IMR-90 (cell line): ENCODE measurements around the gene RSPH9. TPM values are rescaled to one million over a fixed set of nuclear protein-coding genes. Genes with fewer than 3 reads are reported as not detected.
A peak's percentile ranks its signal among the peaks of the same experiment; 100 is the strongest.

Experiments used
- ATAC-seq: fragments of 200-7000 bp; cut with Tn5 transposase; 2 replicates; pipeline ENCODE4 v1.9.1; 2020; ENCODE audit warnings: low read depth, mild to moderate bottlenecking, moderate library complexity
- BruUV-seq: library from RNA; stranded (reverse); fragments of 400-500 nt; replicated peaks from 2 replicates; lab custom pipeline; 2021; lab: Mats Ljungman, UMichigan
- CTCF ChIA-PET: fragments of 300-600 bp; formaldehyde crosslinking; extraction: SDS; loops from one replicate; lab custom pipeline; 2021; ENCODE audit warnings: antibody characterized with exemption; lab: Yijun Ruan, JAX
- POLR2A ChIA-PET: fragments of 300-600 bp; sonication (Branson Sonifier 250); formaldehyde crosslinking; loops from one replicate; lab custom pipeline; 2022; ENCODE audit warnings: antibody characterized with exemption; ENCODE audit not compliant: unreplicated experiment; lab: Charles Lee
- DNase-seq: peaks from one replicate; pipeline ENCODE4 v3.0.0; 2013
- H2AFZ ChIP-seq: replicated peaks from 2 replicates; pipeline ENCODE3; 2013; ENCODE audit warnings: low read length, mild to moderate bottlenecking; ENCODE audit not compliant: poor library complexity
- H2AK5ac ChIP-seq: 2 replicates; pipeline ENCODE4 v1.6.1; 2013; ENCODE audit warnings: low read depth, low read length, inconsistent platforms
- H2AK9ac ChIP-seq: replicated peaks from 2 replicates; pipeline ENCODE3; 2013; ENCODE audit warnings: mild to moderate bottlenecking, low read depth, low read length, moderate library complexity; ENCODE audit not compliant: poor library complexity
- H2BK120ac ChIP-seq: 2 replicates; pipeline ENCODE4 v1.6.1; 2013; ENCODE audit warnings: low read depth, low read length, inconsistent platforms
- H2BK15ac ChIP-seq: 3 replicates; pipeline ENCODE4 v1.6.1; 2013; ENCODE audit warnings: low read depth, low read length, inconsistent platforms
- H2BK20ac ChIP-seq: 2 replicates; pipeline ENCODE4 v1.6.1; 2013; ENCODE audit warnings: low read depth, mild to moderate bottlenecking, inconsistent platforms, low read length, moderate library complexity
- H2BK5ac ChIP-seq: 2 replicates; pipeline ENCODE4 v1.6.1; 2013; ENCODE audit warnings: mild to moderate bottlenecking, low read depth, low read length, inconsistent platforms; ENCODE audit not compliant: poor library complexity, severe bottlenecking
- H3K14ac ChIP-seq: replicated peaks from 2 replicates; pipeline ENCODE4 v1.6.1; 2013; ENCODE audit warnings: low read depth, low read length, inconsistent platforms
- H3K18ac ChIP-seq: 2 replicates; pipeline ENCODE4 v1.6.1; 2013; ENCODE audit warnings: low read depth, low read length, control low read depth
- H3K23ac ChIP-seq: 2 replicates; pipeline ENCODE4 v1.6.1; 2013; ENCODE audit warnings: low read depth, low read length, inconsistent platforms
- H3K27ac ChIP-seq: 2 replicates; pipeline ENCODE4 v1.5.1; 2013; ENCODE audit warnings: mild to moderate bottlenecking, control low read depth, low read length; ENCODE audit not compliant: insufficient read depth
- H3K27me3 ChIP-seq: 2 replicates; pipeline ENCODE4 v1.6.1; 2013; ENCODE audit warnings: low read length; ENCODE audit not compliant: control insufficient read depth, insufficient read depth
- H3K36me3 ChIP-seq: 2 replicates; pipeline ENCODE4 v1.6.1; 2013; ENCODE audit warnings: low read length, mixed read lengths; ENCODE audit not compliant: control insufficient read depth, insufficient read depth
- H3K4ac ChIP-seq: 2 replicates; pipeline ENCODE4 v1.6.1; 2013; ENCODE audit warnings: low read depth, low read length, inconsistent platforms
- H3K4me1 ChIP-seq: 2 replicates; pipeline ENCODE4 v1.6.1; 2013; ENCODE audit warnings: low read length, mixed read lengths; ENCODE audit not compliant: control insufficient read depth, insufficient read depth
- H3K4me2 ChIP-seq: 2 replicates; pipeline ENCODE4 v1.6.1; 2013; ENCODE audit warnings: low read depth, mild to moderate bottlenecking, control low read depth, low read length, moderate library complexity
- H3K4me3 ChIP-seq: 2 replicates; pipeline ENCODE4 v1.5.1; 2013; ENCODE audit warnings: low read depth, mild to moderate bottlenecking, control low read depth, low read length, moderate library complexity; ENCODE audit not compliant: insufficient read depth
- H3K56ac ChIP-seq: 2 replicates; pipeline ENCODE4 v1.6.1; 2013; ENCODE audit warnings: low read length, inconsistent platforms; ENCODE audit not compliant: insufficient read depth; ENCODE audit errors: extremely low read depth
- H3K79me1 ChIP-seq, 2 experiments: 2 replicates each; pipeline ENCODE4 v1.6.1; 2013; ENCODE audit warnings: low read length in 2 of 2, inconsistent platforms in 1 of 2, low read depth in 1 of 2
- H3K9ac ChIP-seq: 2 replicates; pipeline ENCODE4 v1.6.1; 2013; ENCODE audit warnings: low read depth, low read length, control low read depth
- H3K9me1 ChIP-seq: 2 replicates; pipeline ENCODE4 v1.6.1; 2013; ENCODE audit warnings: low read length, inconsistent platforms; ENCODE audit not compliant: insufficient read depth
- H3K9me3 ChIP-seq: 2 replicates; pipeline ENCODE4 v1.6.1; 2013; ENCODE audit warnings: low read length; ENCODE audit not compliant: control insufficient read depth, insufficient read depth
- H4K20me1 ChIP-seq: 2 replicates; pipeline ENCODE4 v1.6.1; 2013; ENCODE audit warnings: low read length, inconsistent platforms; ENCODE audit not compliant: insufficient read depth
- H4K5ac ChIP-seq: 2 replicates; pipeline ENCODE4 v1.6.1; 2013; ENCODE audit warnings: mild to moderate bottlenecking, low read depth, low read length, control low read depth
- H4K8ac ChIP-seq, 2 experiments: 2 replicates each; pipeline ENCODE4 v1.6.1; 2013; ENCODE audit warnings: low read depth in 2 of 2, low read length in 2 of 2, control low read depth in 1 of 2, inconsistent platforms in 1 of 2
- H4K91ac ChIP-seq: 2 replicates; pipeline ENCODE4 v1.6.1; 2013; ENCODE audit warnings: low read depth, low read length, inconsistent platforms; ENCODE audit not compliant: insufficient read depth
- CEBPB ChIP-seq: IDR thresholded peaks from 2 replicates; pipeline ENCODE4 v1.6.1; 2012; ENCODE audit warnings: low read depth, low read length, improper control_type of control experiment
- MAFK ChIP-seq: IDR thresholded peaks from 2 replicates; pipeline ENCODE4 v1.6.1; 2012; ENCODE audit warnings: low read depth, low read length, improper control_type of control experiment
- NFE2L2 ChIP-seq: fragments of 150-350 bp; IDR thresholded peaks from 2 replicates; pipeline ENCODE4 v1.6.1; 2016; ENCODE audit warnings: low read depth, mild to moderate bottlenecking, low read length
- RFX5 ChIP-seq: IDR thresholded peaks from 2 replicates; pipeline ENCODE4 v1.8.0; 2012; ENCODE audit warnings: low read depth, mild to moderate bottlenecking, low read length, moderate library complexity
- WGBS, 2 experiments: methylation state at CpG; one replicate each; pipeline versions ENCODE4 v1.1.5 to v1.1.7; 2013; ENCODE audit warnings: missing lambda C conversion rate in 2 of 2; ENCODE audit not compliant: insufficient read length in 1 of 2; ENCODE audit errors: extremely low coverage in 2 of 2; 5-methylcytosine and 5-hydroxymethylcytosine counted together
- dilution Hi-C: fragments of 300-500 bp; cut with HindIII; formaldehyde crosslinking; loops from one replicate; pipeline ENCODE4 v1.14.3; 2018; ENCODE audit warnings: low sequenced_read_pairs; ENCODE audit not compliant: unreplicated experiment
- in situ Hi-C: fragments of 300-500 bp; cut with MboI; formaldehyde crosslinking; loops from 3 replicates; pipeline ENCODE4 v1.14.3; 2019; ENCODE audit warnings: low sequenced_read_pairs, inconsistent platforms, mixed read lengths
- intact Hi-C: fragments of 100-400 bp; cut with micrococcal nuclease; formaldehyde crosslinking; loops from 2 replicates; pipeline ENCODE4 v1.10.0; 2022
- polyA plus RNA-seq, 3 experiments: library from polyadenylated mRNA; depleted of rRNA; stranded (reverse); fragments of >200 nt; gene quantifications; 2 replicates each; pipeline ENCODE4 v1.2.3, GENCODE V29; 2012; ENCODE audit warnings: low replicate concordance in 1 of 3
- total RNA-seq: library from RNA; depleted of rRNA; stranded (reverse); fragments of >200 nt; gene quantifications from 2 replicates; pipeline ENCODE4 v1.2.3, GENCODE V29; 2012
- TF ChIP-seq, protein P1 (sequence below): conservative IDR thresholded peaks from 2 replicates; pipeline ENCODE4 v1.5.1; 2012; ENCODE audit warnings: mild to moderate bottlenecking, low read depth, low read length, improper control_type of control experiment

Gene RSPH9
- total and polyA plus RNA-seq, 2 of the 4 experiments (the other 2 are of a cell fraction): 0.18 to 0.21 TPM

DNA sequence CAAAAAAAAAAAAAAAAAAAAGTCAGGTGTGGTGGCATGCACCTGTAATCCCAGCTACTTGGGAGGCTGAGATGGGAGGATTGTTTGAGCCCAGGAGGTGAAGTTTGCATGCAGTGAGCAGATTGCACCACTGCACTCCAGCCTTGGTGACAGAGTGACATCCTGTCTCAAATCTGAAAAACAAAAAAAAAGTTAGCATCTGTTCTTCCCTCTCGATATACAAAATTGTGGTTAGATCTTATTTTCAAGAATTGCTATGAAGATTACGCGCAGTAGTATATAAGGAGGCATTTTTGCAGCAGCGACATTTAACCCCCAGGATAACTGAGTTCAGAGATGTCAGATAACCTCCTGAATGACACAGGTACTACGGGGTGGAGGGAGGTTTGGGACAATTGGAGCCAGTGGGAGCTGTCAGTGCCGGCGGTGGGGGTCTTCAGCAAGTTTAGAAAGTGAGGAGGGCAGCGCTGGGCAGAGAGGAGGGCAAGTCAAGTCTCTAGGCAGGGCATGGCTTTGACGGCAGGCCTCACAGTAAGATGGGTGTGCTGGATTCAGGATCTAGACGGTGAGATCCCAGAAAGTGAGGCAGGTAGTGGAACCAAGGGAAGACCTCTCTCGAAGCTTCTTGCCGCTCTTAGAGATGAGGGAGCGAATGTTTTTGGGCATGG lies 68.9 kb downstream of the RSPH9 start:
- Histone ChIP-seq H3K36me3 (no peaks in the 10 kb centered on the region), H3K18ac (peak overlapping the region; percentile 9; the same call in 1 of the 2 replicates), H3K9me3 (no peaks in the 10 kb centered on the region), H3K4me2 (no peak overlapping the region; the same call in 1 of the 2 replicates), H2AK5ac (no peak overlapping the region; the same call in 1 of the 2 replicates), H4K8ac (no peak overlapping the region), H4K5ac (peak overlapping the region; percentile 12; the same call in 1 of the 2 replicates), H2BK20ac (0 out of 2 replicates have a peak overlapping the region, but pooled peaks have one; percentile 25), H3K9ac (no peak overlapping the region), H2BK5ac (no peak overlapping the region), H3K27me3 (peaks cover 23% of the 10 kb centered on the region), H2BK120ac (no peak overlapping the region), H3K56ac (no peak overlapping the region), H3K14ac (no peak overlapping the region), H2BK15ac (no peak overlapping the region), H2AK9ac (no peak overlapping the region), H3K79me1 (no peaks in the 10 kb centered on the region), H3K27ac (no peak overlapping the region), H3K4me3 (no peak overlapping the region), H3K9me1 (peaks cover 5% of the 10 kb centered on the region; the same call in 1 of the 2 replicates), H3K4ac (peak overlapping the region; percentile 11; the same call in 1 of the 2 replicates), H3K4me1 (peaks cover 10% of the 10 kb centered on the region), H4K20me1 (no peaks in the 10 kb centered on the region), H4K91ac (no peak overlapping the region), H3K23ac (no peak overlapping the region), H2AFZ (no peak overlapping the region)
- TF ChIP-seq MAFK: no peak
- TF ChIP-seq RFX5: no peak
- TF ChIP-seq NFE2L2: no peak
- no peak for TF ChIP-seq CEBPB
- TF ChIP-seq, protein P1, sequence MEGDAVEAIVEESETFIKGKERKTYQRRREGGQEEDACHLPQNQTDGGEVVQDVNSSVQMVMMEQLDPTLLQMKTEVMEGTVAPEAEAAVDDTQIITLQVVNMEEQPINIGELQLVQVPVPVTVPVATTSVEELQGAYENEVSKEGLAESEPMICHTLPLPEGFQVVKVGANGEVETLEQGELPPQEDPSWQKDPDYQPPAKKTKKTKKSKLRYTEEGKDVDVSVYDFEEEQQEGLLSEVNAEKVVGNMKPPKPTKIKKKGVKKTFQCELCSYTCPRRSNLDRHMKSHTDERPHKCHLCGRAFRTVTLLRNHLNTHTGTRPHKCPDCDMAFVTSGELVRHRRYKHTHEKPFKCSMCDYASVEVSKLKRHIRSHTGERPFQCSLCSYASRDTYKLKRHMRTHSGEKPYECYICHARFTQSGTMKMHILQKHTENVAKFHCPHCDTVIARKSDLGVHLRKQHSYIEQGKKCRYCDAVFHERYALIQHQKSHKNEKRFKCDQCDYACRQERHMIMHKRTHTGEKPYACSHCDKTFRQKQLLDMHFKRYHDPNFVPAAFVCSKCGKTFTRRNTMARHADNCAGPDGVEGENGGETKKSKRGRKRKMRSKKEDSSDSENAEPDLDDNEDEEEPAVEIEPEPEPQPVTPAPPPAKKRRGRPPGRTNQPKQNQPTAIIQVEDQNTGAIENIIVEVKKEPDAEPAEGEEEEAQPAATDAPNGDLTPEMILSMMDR: no peak
- in situ Hi-C loops (no loop called here), dilution Hi-C loops (no loop called here), intact Hi-C loops (no loop called here)
- ATAC-seq (no peak), DNase-seq (no peak)
- WGBS, 2 experiments: 82% methylated on average over 5 of the region's 13 CpGs; no CpG with 5 or more reads in 1 of the 2 experiments
- no TSS peak for BruUV-seq
- ChIA-PET POLR2A (interaction anchor here (0.7 kb wide), 1 partner anchor 1963 kb away, joined by 9 read pairs; no protein-coding TSS in a partner anchor), CTCF (no interaction called here)
